Head of caudate nucleus (tissue), 42 donors: ENCODE data around the gene SYT15.
A peak's percentile ranks its signal among the peaks of the same experiment; 100 is the strongest.
"Not testable (repeated sequence)": the region's sequence is repeated elsewhere in the genome, so short reads cannot be mapped to it uniquely, and the experiment has no call there.

Experiments used
- DNase-seq, 42 donors: peaks; one replicate each; pipeline versions ENCODE4 v3.0.0 to v3.0.0-alpha.2; 2020 to 2021; ENCODE audit warnings: mixed read lengths in 7 of 42
- intact Hi-C: fragments of 100-400 bp; cut with DNase I; formaldehyde crosslinking; loops from one replicate; pipeline ENCODE4 v1.15.0; 2022

The SYT15 gene

DNA sequence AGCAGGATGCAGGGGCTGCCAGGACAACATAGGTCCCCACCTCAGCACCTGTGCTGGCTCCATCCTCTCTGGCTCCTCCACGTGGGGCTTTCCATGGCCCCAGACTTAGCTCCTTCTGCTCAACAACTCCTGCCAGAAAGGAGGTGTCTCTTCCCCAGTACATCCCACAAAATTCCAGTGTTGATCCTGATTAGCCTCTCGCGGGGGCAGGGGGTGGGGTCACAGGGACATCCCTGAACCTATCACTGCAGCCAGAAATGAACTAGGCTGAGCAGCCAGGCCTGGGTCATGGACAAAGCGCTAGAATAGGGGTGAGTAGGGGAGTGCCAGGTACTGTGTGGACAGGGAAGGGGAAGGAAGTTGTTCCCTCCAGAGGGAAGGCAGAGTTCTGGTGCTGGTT is 5.0 kb upstream of the SYT15 start:
- intact Hi-C loops, DNase-seq: not testable (repeated sequence)

DNA sequence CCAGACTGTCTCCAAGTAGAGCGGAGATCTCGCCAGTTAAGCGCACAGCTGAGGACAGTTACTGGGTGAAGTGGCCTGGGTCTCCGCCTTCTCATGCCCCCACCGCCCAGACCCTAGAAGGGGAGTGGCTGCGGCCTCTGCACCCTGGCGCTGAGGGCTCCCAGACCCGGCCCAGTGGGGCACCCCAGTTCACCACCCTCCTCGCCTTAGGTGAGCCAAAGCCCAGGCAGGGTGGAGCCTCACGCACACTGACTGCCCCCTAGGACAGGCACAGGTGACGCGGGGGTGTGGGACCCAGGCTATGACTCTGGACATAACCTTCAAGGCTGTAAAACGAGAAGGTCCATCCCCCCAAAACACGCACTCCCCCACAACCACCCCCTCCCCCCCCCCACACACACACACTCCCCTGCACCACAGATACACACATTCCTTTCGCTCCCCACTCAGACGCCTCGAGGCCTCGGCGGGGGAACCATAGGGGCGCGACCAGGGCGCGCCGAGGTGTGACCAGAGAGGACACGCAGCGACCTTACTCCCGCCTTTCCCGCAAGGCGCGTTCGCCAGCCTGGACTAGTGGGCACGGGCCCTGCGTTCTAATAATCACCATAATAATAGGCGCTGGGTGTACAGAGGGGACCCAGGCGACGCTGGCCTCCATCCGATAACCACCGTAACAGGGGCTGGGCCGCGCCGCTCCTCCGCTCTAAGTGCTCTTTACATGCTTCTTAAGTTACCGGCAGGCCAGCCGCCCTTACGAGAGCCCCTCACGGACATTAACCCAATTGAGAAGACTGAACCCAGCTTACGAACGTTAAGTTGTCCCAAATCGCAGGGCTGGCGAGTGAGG is 1.1 kb upstream of the SYT15 start:
- intact Hi-C loops, DNase-seq: not testable (repeated sequence)

DNA sequence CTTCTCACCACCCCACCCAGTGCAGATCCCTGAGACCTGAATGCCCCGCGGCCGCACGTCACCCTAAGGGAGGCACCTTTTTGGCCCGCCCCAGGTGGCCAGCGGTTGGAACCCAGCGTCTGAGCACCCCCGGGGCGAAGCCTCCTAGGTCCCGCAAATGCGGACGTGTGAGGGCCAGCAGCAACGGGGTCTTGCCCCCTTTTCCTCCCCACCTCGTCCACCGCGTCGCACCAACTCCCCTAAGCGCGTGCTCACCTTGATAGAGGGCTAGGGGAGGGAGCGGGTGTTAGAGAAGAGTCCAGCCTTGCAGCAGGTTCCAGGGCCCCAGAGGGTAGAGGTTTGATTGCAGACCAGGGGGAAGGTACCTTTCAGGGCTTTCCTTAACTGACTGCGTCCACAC is 450 bp downstream of the SYT15 start:
- DNase-seq, intact Hi-C loops: not testable (repeated sequence)

DNA sequence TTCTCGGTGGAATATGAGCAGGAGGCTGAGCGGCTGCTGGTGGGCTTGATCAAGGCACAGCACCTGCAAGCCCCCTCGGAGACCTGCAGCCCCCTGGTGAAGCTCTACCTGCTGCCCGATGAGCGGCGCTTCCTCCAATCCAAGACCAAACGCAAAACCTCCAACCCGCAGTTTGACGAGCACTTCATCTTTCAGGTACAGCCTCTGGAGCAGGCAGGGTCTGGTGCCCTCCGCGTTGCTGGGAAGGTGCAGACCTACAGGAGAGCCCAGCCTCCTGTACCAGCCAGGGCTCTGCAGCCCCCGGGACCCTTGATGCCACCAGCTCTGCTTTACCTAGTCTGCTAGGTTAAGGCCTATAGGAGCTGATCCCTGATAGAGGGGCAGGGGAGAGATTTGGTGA is 3.1 kb downstream of the SYT15 start:
- intact Hi-C loops, DNase-seq: not testable (repeated sequence)

DNA sequence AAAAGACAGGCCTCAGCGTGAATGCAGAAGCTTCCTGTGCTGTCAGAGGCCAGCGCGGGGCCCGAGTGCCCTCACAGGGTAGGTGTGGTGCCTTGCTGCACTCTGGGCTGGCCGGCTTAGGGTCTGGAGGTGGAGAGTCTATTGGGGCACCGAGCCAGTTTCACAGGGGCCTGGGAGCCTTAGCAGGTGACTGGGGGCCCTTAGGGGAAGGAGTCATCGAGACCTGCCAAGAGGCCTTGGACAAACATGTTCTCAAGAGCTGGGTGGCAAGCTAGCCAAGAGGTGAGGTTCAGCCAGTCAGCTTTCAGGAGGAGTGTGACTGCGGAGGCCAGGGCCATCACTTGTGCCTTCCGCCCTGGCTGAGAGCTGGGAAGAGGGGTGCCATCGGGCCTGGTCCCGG is 3.6 kb downstream of the SYT15 start:
- intact Hi-C loops, DNase-seq: not testable (repeated sequence)

DNA sequence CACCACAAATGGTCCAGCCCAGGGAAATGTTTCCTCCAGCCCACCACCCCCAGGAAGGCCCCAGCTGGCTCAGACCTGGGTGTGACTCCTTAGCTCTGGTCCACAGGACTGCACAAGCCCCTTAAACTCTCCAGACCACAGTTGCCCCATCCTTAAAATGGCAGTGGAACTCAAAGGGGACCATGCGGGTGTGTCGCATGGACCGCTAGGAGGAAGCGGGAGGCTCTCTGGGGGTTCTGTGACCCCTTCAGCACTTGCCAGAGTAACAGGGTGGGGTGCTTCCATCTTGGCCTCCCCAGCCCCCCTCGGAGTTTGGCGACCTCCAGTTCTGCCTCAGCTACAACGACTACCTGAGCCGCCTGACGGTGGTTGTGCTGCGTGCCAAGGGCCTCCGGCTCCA is 5.3 kb downstream of the SYT15 start:
- intact Hi-C loops, DNase-seq: not testable (repeated sequence)

DNA sequence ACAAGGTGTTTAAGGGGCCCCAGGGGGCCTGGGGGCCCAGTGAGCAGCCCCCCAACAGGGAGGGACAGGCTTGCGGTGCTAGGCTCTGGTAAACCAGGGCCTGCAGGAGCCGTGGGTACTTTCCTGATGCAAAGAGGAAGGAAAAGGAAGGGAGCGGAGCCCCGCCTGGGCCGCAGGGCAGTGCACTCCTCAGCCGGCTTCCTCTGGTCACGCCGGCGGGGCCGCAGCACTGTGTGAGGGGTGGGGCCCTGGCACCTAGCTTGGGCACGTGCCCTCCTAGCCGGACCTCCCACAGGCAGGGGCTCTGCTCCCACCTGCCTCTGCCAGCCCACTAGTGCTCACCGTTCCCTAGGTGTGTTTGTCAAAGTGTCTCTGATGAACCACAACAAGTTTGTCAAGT is 6.3 kb downstream of the SYT15 start:
- intact Hi-C loops, DNase-seq: not testable (repeated sequence)

DNA sequence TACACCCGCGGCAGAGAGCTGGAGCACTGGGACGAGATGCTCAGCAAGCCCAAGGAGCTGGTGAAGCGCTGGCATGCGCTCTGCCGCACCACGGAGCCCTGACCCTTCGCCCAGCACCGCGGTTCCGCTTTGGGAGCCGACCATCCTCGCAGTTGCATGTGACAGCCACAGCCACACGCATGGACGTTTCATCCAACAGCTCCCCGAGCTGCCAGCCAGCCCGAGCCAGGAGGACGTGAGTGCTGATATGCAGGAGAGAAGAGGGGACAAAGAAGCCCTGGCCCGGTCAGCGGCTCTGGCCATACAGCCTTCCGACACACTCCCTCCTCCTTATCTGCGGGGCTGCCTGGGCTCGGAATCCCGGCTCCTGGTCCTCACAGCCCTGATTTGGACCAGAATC is 8.6 kb downstream of the SYT15 start:
- intact Hi-C loops, DNase-seq: not testable (repeated sequence)

DNA sequence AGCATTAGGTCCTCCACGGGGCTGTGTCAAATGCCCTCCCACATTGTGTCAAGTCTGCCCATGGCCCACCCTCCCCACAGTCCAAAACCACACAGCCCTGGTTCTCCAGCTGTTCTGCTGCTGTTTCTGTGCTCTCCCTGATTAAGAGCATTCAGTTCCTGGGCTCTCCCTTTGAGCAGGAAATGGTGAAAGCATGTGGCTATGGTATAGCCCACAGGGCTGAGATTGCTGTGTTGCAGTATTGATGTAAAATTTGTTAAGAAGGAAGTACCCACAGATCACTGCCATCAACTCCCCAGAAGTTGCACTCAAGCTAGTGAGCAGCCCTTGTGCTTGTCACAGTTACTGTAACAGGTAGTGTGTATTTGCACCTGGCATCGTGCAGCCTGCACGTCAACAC is 9.3 kb downstream of the SYT15 start:
- intact Hi-C loops, DNase-seq: not testable (repeated sequence)

DNA sequence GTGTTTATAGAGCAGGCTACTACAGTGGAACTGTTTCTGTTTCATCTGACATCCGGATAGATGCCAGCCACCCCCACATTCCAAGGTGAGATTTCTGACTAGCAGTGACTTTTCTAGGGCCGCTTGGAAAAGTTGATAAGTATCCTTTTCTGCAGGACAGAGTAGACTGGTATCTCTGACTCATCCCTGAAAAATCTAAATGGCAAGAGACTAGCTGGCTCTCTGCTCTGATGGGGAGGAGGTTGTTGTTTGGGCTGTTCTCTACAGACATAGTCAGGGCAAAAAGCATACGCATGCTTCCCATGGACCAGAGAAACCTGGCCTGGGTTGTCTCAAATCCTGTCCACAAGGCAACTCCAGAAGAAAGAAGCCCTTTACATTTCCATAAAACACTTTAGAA is 10.7 kb downstream of the SYT15 start:
- intact Hi-C loops, DNase-seq: not testable (repeated sequence)

DNA sequence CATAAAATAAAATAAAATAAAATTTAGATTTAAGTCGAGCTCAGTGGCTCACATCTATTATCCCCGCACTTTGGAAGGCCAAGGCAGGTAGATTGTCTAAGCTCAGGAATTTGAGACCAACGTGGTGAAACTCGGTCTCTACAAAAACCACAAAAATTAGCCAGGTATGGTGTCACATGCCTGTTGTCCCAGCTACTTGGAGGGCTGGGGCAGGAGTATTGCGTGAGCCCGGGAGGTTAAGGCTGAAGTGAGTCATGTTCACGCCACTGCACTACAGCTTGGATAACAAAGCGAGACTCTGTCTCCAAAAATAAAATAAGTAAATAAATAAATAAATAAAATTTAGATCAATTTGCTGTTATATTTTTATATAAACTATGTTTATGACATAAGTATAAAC is 12.1 kb downstream of the SYT15 start:
- intact Hi-C loops, result not testable (repeated sequence)

DNA sequence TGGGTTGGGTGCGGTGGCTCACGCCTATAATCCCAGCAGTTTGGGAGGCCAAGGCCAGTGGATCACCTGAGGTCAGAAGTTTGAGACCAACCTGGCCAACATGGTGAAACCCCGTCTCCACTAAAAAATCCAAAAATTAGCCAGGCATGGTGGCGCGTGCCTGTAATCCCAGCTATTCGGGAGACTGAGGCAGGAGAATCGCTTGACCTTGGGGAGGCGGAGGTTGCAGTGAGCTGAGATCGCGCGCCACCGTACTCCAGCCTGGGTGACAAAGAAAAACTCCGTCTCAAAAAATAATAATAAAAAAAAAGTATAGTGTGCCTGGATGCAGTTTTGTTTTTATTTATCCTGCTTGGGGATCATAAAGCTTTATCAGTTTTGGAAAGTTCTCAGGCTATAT is 14.4 kb downstream of the SYT15 start:
- intact Hi-C loops, DNase-seq: not testable (repeated sequence)

More for the DNA sequence above, 12.1 kb downstream of the SYT15 start:
- DNase-seq, result not testable (repeated sequence)

DNA sequence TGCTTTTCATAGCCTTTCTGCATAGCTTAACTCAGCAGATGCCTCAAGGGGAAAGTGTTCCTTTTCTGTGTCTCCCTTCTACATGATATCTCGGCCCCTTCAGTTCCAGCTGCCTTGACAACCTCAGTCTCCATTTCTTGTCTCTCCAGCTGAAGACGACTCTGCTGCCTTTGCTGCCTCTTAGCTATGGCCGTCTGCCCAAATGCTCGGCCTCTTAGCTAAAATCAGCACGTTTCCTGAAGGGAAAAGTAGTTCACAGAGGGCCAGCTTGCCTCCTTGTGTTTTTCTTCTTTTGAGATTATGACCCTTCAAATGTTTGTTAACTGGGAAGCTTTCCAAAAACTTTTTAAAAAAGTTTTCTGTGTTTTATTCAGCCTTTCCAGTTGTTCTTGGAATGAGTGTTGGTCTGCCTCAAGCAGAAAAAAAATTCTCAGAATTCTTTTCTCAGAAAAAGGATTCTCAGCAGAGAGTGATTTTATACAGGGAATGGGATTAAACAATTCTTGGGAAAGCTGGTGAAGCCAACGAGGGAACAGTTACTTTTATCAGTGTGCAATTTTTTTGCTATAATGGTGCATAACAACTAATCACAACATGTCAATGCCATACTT is 15.6 kb downstream of the SYT15 start:
- intact Hi-C loops, DNase-seq: not testable (repeated sequence)

DNA sequence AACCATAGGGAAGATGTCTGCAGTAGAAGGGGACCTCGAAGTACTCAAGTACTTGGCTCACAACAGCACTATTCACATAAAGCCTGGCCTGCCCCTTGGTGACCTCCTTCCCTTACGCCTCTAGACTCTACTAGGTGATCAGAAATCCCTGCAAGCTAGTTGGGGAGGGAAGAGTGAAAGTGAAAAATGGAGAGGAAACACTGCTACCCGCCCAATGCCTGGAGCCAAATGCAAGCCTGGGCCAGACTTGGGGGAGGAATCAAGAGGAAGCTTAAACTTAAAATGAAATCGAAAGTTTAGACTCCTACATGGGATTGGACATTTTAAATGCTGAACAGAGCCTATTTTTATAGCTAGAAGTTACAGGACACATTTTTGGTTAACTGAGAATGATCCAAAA is 17.6 kb downstream of the SYT15 start:
- DNase-seq, intact Hi-C loops: not testable (repeated sequence)

DNA sequence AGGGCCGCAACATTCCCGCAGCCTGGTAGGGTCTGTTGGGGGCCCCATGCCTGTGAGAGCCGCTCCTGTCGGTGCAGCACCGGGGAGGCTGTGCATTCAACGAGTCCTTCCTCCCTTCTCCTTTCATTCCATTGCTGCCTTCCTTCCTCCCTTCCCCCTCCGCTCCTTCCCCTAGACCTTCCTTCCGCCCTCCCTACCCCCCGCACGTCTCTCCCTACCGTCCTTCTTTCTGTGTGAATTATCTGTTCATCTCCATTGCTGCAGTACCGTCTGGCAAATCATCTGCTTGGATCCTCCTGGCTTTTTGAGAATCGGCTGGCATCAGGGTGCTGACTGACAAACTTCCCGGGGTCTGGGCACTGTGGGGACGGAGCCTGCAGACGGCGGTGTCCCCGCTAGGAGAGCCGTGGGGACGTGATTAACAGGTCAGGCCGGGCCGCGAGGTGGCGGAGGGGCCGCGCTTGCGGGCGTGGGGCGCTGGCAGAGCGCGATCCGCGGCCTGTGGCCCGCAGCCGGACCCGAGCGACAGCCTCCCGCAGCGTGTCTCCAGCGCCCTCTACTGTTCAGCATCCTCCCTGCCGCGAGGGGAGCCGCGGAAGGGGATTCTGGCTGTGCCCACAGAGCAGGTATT is 18.8 kb downstream of the SYT15 start:
- intact Hi-C loops, result not testable (repeated sequence)
- DNase-seq, result peak in 27 of 42 donors; percentile 3 to 60 (median 26)

DNA sequence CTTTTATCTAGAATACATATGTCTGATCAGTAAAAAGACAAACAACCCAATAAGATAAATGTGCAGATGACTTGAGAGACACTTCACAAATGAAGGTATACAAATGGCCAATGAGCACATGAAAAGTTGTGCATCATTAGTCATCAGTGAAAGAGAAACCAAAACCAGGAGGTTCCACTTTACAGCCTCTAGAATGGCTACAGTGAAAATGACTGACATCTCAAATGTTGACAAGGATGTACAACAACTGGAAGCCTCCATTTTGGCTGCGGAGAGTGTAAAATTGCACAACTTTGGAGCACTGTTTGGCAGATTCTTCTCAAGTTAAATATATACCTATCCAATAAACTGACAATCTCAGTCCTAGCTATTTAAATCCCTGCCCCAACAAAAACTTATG is 21.6 kb downstream of the SYT15 start:
- DNase-seq, intact Hi-C loops: not testable (repeated sequence)

DNA sequence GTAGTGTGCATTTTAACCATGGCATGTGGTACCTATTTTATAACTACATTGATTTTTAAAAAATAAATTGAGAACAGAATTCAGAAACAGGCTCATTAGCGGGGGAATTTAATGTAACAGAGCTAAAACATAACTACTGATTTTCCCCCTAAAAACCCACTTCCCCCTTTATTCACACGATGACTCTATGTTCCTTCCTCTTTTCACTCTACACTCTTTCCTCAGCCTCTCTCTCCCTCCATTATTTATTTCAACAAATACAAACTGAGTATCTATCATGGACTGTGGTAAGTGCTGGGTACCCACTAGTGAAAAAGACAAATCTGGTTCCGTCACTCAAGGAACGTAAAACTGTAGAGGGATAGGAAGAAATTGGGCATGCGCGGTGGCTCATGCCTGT is 36.6 kb downstream of the SYT15 start:
- DNase-seq, intact Hi-C loops: not testable (repeated sequence)

DNA sequence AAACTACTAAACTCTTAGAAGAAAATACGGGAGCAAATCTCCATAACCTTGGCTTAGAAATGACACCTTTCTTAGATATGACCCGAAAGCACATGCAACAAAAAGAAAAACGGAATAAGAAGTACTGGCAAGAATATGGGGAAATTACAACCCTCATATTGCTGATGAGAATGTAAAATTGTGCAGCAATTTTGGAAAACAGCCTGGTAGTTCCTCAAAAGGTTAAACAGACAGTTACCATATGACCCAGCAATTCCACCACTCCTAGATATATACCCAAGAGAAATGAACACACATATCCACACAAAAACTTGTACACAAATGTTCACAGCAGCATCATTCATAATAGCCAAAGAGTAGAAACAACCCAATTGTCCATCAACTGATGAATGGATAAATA is 37.3 kb downstream of the SYT15 start:
- intact Hi-C loops, DNase-seq: not testable (repeated sequence)

DNA sequence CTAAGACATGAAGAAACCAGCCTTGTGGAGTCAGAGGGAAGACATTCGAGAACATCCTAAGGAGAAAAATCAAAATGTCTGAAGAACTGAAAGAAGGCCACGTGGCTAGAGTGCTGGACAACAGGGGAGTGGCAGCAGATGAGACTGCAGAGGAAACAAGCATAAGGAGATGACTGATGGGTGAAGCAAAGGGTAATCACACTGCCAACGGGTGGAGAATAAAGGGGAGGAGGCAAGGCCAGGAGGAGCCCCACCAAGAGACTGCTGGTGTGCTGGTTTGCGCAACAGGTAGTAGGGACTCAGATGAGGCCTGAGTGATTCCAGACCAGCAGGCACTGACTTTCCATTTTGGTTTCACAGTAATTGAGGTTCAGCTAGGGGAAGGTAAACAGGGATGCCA is 38.2 kb downstream of the SYT15 start:
- not testable (repeated sequence) for DNase-seq

DNA sequence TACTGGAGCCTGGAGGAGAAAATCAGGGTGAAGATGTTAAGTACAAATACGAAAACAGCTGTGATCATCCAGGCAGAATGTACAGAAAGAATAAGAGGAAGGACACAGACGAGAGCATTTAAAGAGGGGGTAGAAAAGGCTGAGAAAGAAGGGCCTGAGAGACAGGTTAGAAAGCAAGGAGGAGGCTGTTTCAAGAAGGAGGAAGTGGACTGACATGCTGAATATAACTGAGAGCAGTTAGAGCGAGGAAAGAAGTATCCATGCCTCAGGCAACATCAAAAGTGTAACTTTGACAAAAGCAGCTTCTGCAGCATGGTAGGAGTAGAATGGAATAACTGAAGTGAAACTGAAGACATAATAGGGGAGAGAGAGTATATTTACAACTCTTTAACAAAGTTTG is 39.0 kb downstream of the SYT15 start:
- DNase-seq, intact Hi-C loops: not testable (repeated sequence)

More for the DNA sequence above, 38.2 kb downstream of the SYT15 start:
- intact Hi-C loops, result not testable (repeated sequence)
